Esophagus (tissue), 2 donors: Measurements from ENCODE around the gene SLC15A5. TPM values are rescaled to one million over a fixed set of nuclear protein-coding genes. Genes with fewer than 3 reads are reported as not detected.

Experiments used
- H3K27ac ChIP-seq, 2 donors: one replicate each; pipeline ENCODE4 v1.5.1; 2013; ENCODE audit warnings: low read depth in 2 of 2, mild to moderate bottlenecking in 2 of 2, inconsistent platforms in 1 of 2, low read length in 1 of 2, moderate library complexity in 1 of 2
- H3K27me3 ChIP-seq, 2 donors: one replicate each; pipeline ENCODE4 v1.6.1; 2013; ENCODE audit warnings: low read length in 2 of 2, control low read depth in 1 of 2, mild to moderate bottlenecking in 1 of 2; ENCODE audit not compliant: insufficient read depth in 2 of 2, control insufficient read depth in 1 of 2
- H3K36me3 ChIP-seq, 2 donors: one replicate each; pipeline ENCODE4 v1.6.1; 2013; ENCODE audit warnings: low read length in 1 of 2; ENCODE audit not compliant: control insufficient read depth in 2 of 2, insufficient read depth in 2 of 2
- H3K4me1 ChIP-seq, 2 donors: one replicate each; pipeline ENCODE4 v1.6.1; 2013; ENCODE audit warnings: low read length in 1 of 2; ENCODE audit not compliant: control insufficient read depth in 2 of 2, insufficient read depth in 2 of 2
- H3K4me3 ChIP-seq, 2 donors: one replicate each; pipeline ENCODE4 v1.5.1; 2013; ENCODE audit warnings: low read length in 2 of 2, mild to moderate bottlenecking in 2 of 2, low read depth in 1 of 2, moderate library complexity in 1 of 2
- H3K9me3 ChIP-seq, 2 donors: one replicate each; pipeline ENCODE4 v1.6.1; 2013; ENCODE audit warnings: mild to moderate bottlenecking in 2 of 2, low read depth in 1 of 2, low read length in 1 of 2, moderate library complexity in 1 of 2; ENCODE audit not compliant: control insufficient read depth in 2 of 2, insufficient read depth in 1 of 2
- WGBS, 2 donors: extraction: QIAGEN DNeasy Blood & Tissue Kit; methylation state at CpG; one replicate each; pipeline ENCODE4 v1.1.7; 2013; 5-methylcytosine and 5-hydroxymethylcytosine counted together
- polyA plus RNA-seq, 2 donors: library from polyadenylated mRNA; stranded (reverse); fragments of 200-250 nt; gene quantifications; one replicate each; pipeline ENCODE4 v1.2.3, GENCODE V29; 2013
- donor health status: healthy with polysubstance abuse.
- donor health status: Bipolar disorder and iron deficiency.

The SLC15A5 gene
- polyA plus RNA-seq, 2 donors: not detected

GRCh38 chr12:16238661-16239060, 38.8 kb downstream of the SLC15A5 start:
- whole genome bisulfite sequencing, 2 donors: 59 to 61% methylated on average over 2 of the region's 2 CpGs
- Histone ChIP-seq H3K27me3 (no peaks in the 10 kb centered on the region), H3K4me1 (no peaks in the 10 kb centered on the region), H3K9me3 (no peaks in the 10 kb centered on the region), H3K27ac (no peak overlapping the region), H3K4me3 (no peak overlapping the region), H3K36me3 (no peaks in the 10 kb centered on the region)

GRCh38 chr12:16229676-16230075, 47.8 kb downstream of the SLC15A5 start:
- Histone ChIP-seq H3K27ac (no peak overlapping the region), H3K4me1 (no peaks in the 10 kb centered on the region), H3K27me3 (no peaks in the 10 kb centered on the region), H3K4me3 (no peak overlapping the region), H3K9me3 (no peaks in the 10 kb centered on the region), H3K36me3 (no peaks in the 10 kb centered on the region)
- WGBS, 2 donors: 30 to 38% methylated on average over 1 of the region's 1 CpG

GRCh38 chr12:16228067-16228466, 49.4 kb downstream of the SLC15A5 start:
- Histone ChIP-seq H3K4me1 (no peaks in the 10 kb centered on the region), H3K27me3 (no peaks in the 10 kb centered on the region), H3K36me3 (no peaks in the 10 kb centered on the region), H3K9me3 (no peaks in the 10 kb centered on the region), H3K4me3 (no peak overlapping the region), H3K27ac (no peak overlapping the region)
- WGBS, 2 donors: 53% methylated on average over 2 of the region's 2 CpGs

- no peaks in the 10 kb centered on the region for H3K27me3 ChIP-seq
- H3K4me1 ChIP-seq: no peaks in the 10 kb centered on the region
- 69 to 78% methylated on average over 3 to 4 of the region's 4 CpGs for WGBS, 2 donors
- H3K27ac ChIP-seq: no peak overlapping the region
- H3K36me3 ChIP-seq: no peaks in the 10 kb centered on the region
- no peaks in the 10 kb centered on the region for H3K9me3 ChIP-seq
- H3K4me3 ChIP-seq: no peak overlapping the region
Observed at GRCh38 chr12:16225692-16226091, 51.8 kb downstream of the SLC15A5 start.

- Histone ChIP-seq H3K4me3 (no peak overlapping the region), H3K27ac (no peak overlapping the region), H3K4me1 (no peaks in the 10 kb centered on the region), H3K36me3 (no peaks in the 10 kb centered on the region), H3K9me3 (no peaks in the 10 kb centered on the region), H3K27me3 (no peaks in the 10 kb centered on the region)
- 73 to 78% methylated on average over 3 of the region's 3 CpGs for WGBS, 2 donors
Observed at GRCh38 chr12:16224196-16224595, 53.3 kb downstream of the SLC15A5 start.

- 92 to 93% methylated on average over 2 of the region's 2 CpGs for WGBS, 2 donors
- H3K9me3 ChIP-seq: no peaks in the 10 kb centered on the region
- H3K27me3 ChIP-seq: no peaks in the 10 kb centered on the region
- H3K27ac ChIP-seq: no peak overlapping the region
- no peak overlapping the region for H3K4me3 ChIP-seq
- H3K36me3 ChIP-seq: no peaks in the 10 kb centered on the region
- H3K4me1 ChIP-seq: no peaks in the 10 kb centered on the region
Observed at GRCh38 chr12:16221776-16222175, 55.7 kb downstream of the SLC15A5 start.

- Histone ChIP-seq H3K27me3 (no peaks in the 10 kb centered on the region), H3K4me3 (no peak overlapping the region), H3K36me3 (no peaks in the 10 kb centered on the region), H3K9me3 (no peaks in the 10 kb centered on the region), H3K4me1 (no peaks in the 10 kb centered on the region), H3K27ac (no peak overlapping the region)
Observed at GRCh38 chr12:16220120-16220519, 57.4 kb downstream of the SLC15A5 start.

GRCh38 chr12:16218934-16219751, 58.3 kb downstream of the SLC15A5 start:
- Histone ChIP-seq H3K36me3 (no peaks in the 10 kb centered on the region), H3K9me3 (no peaks in the 10 kb centered on the region), H3K4me1 (no peaks in the 10 kb centered on the region), H3K4me3 (no peak overlapping the region), H3K27me3 (no peaks in the 10 kb centered on the region), H3K27ac (no peak overlapping the region)
- 52 to 66% methylated on average over 6 of the region's 6 CpGs for WGBS, 2 donors

- Histone ChIP-seq H3K4me3 (no peak overlapping the region), H3K36me3 (no peaks in the 10 kb centered on the region), H3K9me3 (no peaks in the 10 kb centered on the region), H3K4me1 (no peaks in the 10 kb centered on the region), H3K27me3 (no peaks in the 10 kb centered on the region), H3K27ac (no peak overlapping the region)
- WGBS, 2 donors: 66 to 67% methylated on average over 6 of the region's 6 CpGs
Observed at GRCh38 chr12:16218234-16218633, 59.3 kb downstream of the SLC15A5 start.

GRCh38 chr12:16211731-16212130, 65.8 kb downstream of the SLC15A5 start:
- no peak overlapping the region for H3K4me3 ChIP-seq
- H3K27ac ChIP-seq: no peak overlapping the region
- H3K9me3 ChIP-seq: no peaks in the 10 kb centered on the region
- H3K4me1 ChIP-seq: no peaks in the 10 kb centered on the region
- no peaks in the 10 kb centered on the region for H3K36me3 ChIP-seq
- 89 to 90% methylated on average over 2 of the region's 2 CpGs for WGBS, 2 donors
- H3K27me3 ChIP-seq: no peaks in the 10 kb centered on the region
